ENCODE measurements around the gene COL19A1. TPM values are rescaled to one million over a fixed set of nuclear protein-coding genes. Genes with fewer than 3 reads are reported as not detected.
A peak's percentile ranks its signal among the peaks of the same experiment; 100 is the strongest.

Gene COL19A1
- total and polyA plus RNA-seq, 9 of the 15 experiments (the other 6 are each of a cell fraction or from before 2014, with no cell fraction given) = not detected

- H3K36me3 ChIP-seq (ENCODE audit: control insufficient read depth, insufficient read depth, low read length) = no peaks in the 10 kb centered on the region
- H3K9ac ChIP-seq (ENCODE audit: insufficient read depth in 1 of 2, low read depth in 2 of 2, low read length in 2 of 2) = no peak overlapping the region
- intact Hi-C loops (cut with micrococcal nuclease) = no loop called here
- DNase-seq (ENCODE audit: extremely low read depth in 1 of 4, low spot score in 3 of 4) (no peak), ATAC-seq (no peak), FAIRE-seq (no peak)
- H3K4me3 ChIP-seq = no peak overlapping the region
- in situ Hi-C loops (cut with MboI) = no loop called here
- H3K9me3 ChIP-seq (replicated peaks; ENCODE audit: control insufficient read depth, insufficient read depth, low read depth, low read length) = no peaks in the 10 kb centered on the region
- H3K79me2 ChIP-seq (ENCODE audit: control insufficient read depth, insufficient read depth, low read length) = no peaks in the 10 kb centered on the region
- ChIA-PET CTCF (ENCODE audit: low intra/inter-chr PET ratio) (no interaction called here), POLR2A (interaction anchor here (1.5 kb wide), 1 partner anchor 16 kb away, joined by 4 read pairs; no protein-coding TSS in a partner anchor)
- H3K4me2 ChIP-seq (ENCODE audit: insufficient read depth, low read length) = no peak overlapping the region
- no TSS peak for BruUV-seq (replicated peaks)
- no peaks in the 10 kb centered on the region for H3K4me1 ChIP-seq (replicated peaks in 1 of 2; ENCODE audit: control insufficient read depth in 2 of 2, insufficient read depth in 2 of 2, low read length in 2 of 2)
- 0% methylated on average over 2 of the region's 2 CpGs for WGBS (ENCODE audit: insufficient coverage, low coverage, missing lambda C conversion rate)
- no peaks in the 10 kb centered on the region for H4K20me1 ChIP-seq (replicated peaks; ENCODE audit: control insufficient read depth, insufficient read depth, low read length)
- H3K27ac ChIP-seq (ENCODE audit: extremely low read depth, low read depth, low read length) = no peak overlapping the region
- no peaks in the 10 kb centered on the region for H3K9me1 ChIP-seq (ENCODE audit: control insufficient read depth, insufficient read depth, low read length)
- TF ChIP-seq ZNF717 (CRISPR knock-in tag; IDR thresholded peaks at IDR 0.05) = no peak
- TF ChIP-seq SNAPC5 (CRISPR knock-in tag; IDR thresholded peaks at IDR 0.05) = no peak
- no peak for TF ChIP-seq NR1H2 (CRISPR knock-in tag; IDR thresholded peaks at IDR 0.05)
- TF ChIP-seq ZNF146 (CRISPR knock-in tag; IDR thresholded peaks at IDR 0.05; ENCODE audit: unreplicated experiment) = peak; percentile 58
- no peak for TF ChIP-seq MED1 (CRISPR knock-in tag; IDR thresholded peaks at IDR 0.05; ENCODE audit: borderline replicate concordance)
- no peak for TF ChIP-seq EZH2 (IDR thresholded peaks at IDR 0.05; ENCODE audit: borderline replicate concordance, low read depth, low read length)
- TF ChIP-seq LARP7 (IDR thresholded peaks at IDR 0.05) = no peak
- H2AFZ ChIP-seq (ENCODE audit: low read depth, low read length) = no peak overlapping the region
- H3K27me3 ChIP-seq (ENCODE audit: control insufficient read depth in 2 of 2, insufficient read depth in 2 of 2, low read length in 2 of 2) = peaks cover 0 to 3% of the 10 kb centered on the region in 2 experiments; a peak in 1 of 5 replicates
Observed at GRCh38 chr6:70145178-70145577, 278.8 kb downstream of the COL19A1 start.
